GM12873 (cell line): ENCODE measurements around the gene P4HA3.

Experiments
- TF ChIP-seq, protein P1 (sequence below): IDR thresholded peaks from 2 replicates; pipeline ENCODE4 v1.5.1; 2012; ENCODE audit warnings: low read depth, mild to moderate bottlenecking, moderate library complexity, low read length, control low read depth; ENCODE audit not compliant: insufficient read depth; ENCODE audit errors: missing control alignments

P4HA3 gene

DNA sequence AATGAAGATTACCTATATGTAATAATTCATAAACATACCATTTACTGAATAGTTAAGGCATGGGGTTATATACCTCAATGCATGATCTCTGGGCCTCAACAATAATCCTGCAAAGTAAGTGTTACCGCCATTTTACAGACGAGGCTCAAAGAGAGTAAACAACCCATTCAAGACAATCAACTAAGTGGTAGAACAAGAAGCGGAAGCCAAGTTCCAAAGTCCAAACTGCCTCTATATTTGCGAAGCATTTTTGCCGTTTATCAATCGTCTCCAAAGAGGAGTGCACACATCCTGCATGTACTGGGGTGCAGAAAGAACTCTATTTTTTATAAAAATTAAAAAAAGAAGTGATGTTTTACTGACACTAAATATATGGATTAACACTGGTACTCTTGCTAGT, 27.5 kb upstream of the P4HA3 start:
- TF ChIP-seq, protein P1, sequence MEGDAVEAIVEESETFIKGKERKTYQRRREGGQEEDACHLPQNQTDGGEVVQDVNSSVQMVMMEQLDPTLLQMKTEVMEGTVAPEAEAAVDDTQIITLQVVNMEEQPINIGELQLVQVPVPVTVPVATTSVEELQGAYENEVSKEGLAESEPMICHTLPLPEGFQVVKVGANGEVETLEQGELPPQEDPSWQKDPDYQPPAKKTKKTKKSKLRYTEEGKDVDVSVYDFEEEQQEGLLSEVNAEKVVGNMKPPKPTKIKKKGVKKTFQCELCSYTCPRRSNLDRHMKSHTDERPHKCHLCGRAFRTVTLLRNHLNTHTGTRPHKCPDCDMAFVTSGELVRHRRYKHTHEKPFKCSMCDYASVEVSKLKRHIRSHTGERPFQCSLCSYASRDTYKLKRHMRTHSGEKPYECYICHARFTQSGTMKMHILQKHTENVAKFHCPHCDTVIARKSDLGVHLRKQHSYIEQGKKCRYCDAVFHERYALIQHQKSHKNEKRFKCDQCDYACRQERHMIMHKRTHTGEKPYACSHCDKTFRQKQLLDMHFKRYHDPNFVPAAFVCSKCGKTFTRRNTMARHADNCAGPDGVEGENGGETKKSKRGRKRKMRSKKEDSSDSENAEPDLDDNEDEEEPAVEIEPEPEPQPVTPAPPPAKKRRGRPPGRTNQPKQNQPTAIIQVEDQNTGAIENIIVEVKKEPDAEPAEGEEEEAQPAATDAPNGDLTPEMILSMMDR = no peak

DNA sequence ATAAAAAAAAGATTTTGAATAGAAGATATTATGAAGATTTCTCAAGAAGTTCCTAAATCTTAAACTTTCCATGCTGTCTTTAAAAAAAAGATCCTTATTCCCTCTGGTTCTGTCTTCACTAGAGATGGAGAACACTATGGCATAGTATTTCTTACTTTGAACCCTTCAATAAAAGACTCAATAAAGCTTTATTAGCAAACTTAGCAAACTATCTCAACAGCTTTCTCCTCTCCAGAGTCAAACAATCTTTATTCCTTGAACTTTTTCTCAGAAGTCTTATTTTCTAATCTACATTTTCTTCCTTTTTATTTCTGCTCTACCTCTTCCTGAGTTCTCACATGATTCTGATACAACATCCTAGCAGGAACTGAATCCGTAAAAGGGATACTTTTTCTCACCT, 21.8 kb upstream of the P4HA3 start:
- TF ChIP-seq, protein P1 = no peak

DNA sequence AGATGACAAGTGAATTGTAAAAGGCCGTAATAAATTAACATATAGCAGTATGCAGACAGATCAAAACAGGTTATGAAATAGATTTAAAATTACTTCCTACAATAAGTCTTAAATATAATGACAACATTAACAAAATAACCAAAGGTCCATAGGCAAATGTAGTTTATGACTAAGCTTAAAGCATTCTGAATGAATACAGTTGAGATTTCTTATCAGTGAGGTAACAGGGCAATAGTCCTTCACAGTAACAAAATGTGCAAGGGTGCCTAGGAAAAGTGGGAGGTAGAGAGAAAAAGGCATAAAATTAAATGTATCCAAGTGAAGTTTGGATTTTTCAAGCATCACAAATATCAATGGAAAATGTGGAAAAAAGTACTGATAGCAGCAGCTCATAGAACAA, 20.9 kb upstream of the P4HA3 start:
- TF ChIP-seq, protein P1 = no peak

DNA sequence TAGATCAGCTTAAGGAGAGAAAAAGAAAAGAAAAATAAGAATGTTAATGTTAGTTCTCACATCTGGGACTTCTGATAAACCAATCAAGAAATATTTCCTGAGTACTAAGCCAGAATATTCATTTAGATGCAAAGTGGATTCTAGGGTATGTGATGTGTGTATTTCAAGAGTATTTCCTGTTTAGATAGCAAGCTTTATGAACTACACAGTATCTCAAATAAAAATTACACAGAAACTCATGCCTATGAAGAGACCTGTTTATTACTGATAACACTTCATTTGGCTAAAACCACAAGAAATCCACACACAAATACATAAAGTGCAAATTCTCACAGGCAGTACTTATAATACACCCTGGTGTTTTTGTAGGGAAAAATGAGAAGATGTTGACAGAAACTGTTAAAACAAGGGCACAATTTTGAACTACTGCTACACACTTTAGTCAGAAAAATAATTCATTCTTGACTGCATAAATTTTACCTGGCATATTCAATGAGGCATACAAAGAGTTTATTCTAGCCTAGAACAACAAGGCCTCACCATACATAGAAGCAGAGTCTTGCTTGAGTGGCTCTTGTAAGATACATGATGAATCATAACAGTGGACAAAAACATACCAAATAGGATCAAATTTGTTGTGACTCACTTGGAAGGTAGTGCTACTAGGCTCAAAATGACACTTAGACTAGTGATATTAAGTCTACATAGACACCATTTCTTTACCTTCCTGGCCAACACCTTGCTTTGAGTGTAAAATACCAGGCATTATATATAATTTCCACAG, 18.8 kb upstream of the P4HA3 start:
- TF ChIP-seq, protein P1 = no peak

DNA sequence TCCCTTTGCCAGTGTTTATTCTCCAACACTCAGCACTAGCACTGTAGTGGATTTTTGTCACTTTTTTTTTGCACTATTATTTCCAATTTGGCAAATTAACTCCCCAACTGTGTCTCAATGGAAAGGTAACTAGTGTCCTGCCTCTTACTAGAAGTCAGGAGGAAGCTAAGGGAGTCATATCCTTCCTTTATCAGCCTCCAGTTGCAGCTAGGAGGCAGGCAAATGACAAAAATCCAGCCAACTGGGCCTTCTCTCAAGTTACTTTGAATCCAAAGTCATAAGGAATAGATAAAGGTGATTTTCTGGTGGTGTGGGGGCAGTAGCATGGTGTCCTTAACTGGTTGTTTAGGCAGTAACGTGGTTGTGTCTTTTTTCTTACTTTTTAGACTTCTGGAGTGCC, 15.6 kb upstream of the P4HA3 start:
- TF ChIP-seq, protein P1 = no peak

DNA sequence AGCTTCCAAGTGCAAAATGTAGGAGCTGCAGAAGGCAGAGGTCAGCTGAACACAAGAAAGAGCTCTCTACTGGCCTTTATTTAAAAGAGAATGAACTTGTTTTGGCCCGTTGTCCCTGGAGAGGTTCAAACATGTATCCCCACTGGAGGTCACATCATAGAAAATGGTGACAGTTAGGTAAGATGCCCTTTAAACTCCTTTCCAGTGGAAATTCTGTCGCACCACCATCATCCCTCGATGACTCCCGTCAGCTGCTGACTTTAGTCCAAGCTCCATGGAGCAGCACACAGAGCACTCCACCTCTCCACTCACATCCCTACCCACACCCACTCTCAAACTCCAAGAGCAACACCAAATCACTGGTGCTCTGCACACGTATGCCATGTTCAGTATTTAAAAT, 15.2 kb upstream of the P4HA3 start:
- TF ChIP-seq, protein P1 = no peak

DNA sequence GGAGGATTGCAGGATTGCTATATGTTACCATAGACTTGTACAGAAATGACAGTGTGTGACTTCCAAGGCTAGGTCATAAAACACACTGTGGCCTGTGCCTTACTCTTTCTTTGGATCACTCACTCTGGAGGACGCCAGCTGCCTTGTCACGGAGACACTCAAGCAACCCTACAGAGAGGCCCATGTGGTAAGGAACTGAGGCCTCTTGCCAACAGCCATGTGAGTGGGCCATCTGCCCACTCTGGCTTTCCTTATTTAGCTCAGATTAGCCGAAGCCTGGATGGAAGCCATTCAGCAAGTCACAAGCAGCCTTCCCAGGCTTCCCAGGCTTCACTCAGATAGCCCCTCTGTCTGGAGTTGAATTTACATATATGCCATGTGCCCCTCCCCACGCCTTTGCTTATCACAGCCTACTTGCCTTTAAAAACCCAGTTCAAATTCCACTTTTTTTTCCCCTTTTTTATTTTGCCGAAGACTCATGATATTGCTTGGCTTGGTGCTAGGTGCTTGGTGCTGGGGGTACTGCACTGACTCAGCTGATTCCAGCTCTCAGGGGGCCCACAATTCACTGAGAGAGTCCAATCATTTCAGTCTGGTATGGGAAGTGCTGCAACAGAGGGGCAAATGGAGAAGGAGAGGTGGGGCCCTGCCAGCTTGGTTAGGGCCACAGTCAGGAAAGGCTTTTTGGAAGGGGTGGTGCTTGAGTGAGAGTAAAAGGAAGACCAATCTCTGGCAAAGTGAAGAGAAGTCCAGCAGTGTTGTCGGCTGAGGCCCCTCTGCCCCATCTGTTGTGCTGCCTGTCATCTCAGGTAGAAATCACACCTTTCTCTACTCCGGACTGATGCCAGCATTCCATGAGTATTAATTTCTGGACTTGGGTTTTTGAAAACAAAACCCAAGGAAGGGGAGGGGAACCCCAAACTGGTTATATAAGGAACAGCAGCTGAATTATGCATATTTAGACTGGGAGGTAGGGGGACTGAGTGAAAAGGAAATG, 14.5 kb upstream of the P4HA3 start:
- TF ChIP-seq, protein P1 = no peak
